A549 (cell line): ENCODE data around the gene MST1. TPM values are rescaled to one million over a fixed set of nuclear protein-coding genes. Genes with fewer than 3 reads are reported as not detected.

Source experiments
- ATAC-seq, 2 experiments: fragments of 200-7000 bp in 1 of 2; fragments of >200 bp in 1 of 2; cut with Nextera tagmentation in 1 of 2; cut with Tn5 transposase in 1 of 2; 3 replicates each; pipeline versions ENCODE4 v1.8.0 to v1.9.1; 2018 to 2020; ENCODE audit warnings: mild to moderate bottlenecking in 1 of 2, moderate library complexity in 1 of 2
- CTCF ChIA-PET: fragments of 300-600 bp; sonication (Branson Sonifier 250); formaldehyde crosslinking; extraction: SDS; loops from one replicate; lab custom pipeline; 2021; ENCODE audit warnings: antibody characterized with exemption, inconsistent platforms; lab: Yijun Ruan, JAX
- POLR2A ChIA-PET: fragments of 350-600 bp; formaldehyde crosslinking; extraction: SDS; loops from one replicate; lab custom pipeline; 2021; ENCODE audit warnings: antibody characterized with exemption, inconsistent platforms; lab: Yijun Ruan, JAX
- DNase-seq, 2 experiments: peaks; one replicate each; pipeline versions ENCODE4 v3.0.0 to v3.0.0-alpha.2; 2011 to 2016; ENCODE audit warnings: low read depth in 1 of 2, low spot score in 1 of 2
- FAIRE-seq: peaks from 2 replicates; lab custom pipeline; 2011; peaks lifted over from hg19 to GRCh38; lab: Jason Lieb, UNC
- H3K27ac ChIP-seq, 2 experiments: fragments of >200 bp; sonication (Bioruptor Twin); formaldehyde crosslinking; 3 replicates each; pipeline ENCODE4 v1.5.1; 2016 to 2017
- H3K4me1 ChIP-seq: fragments of >200 bp; sonication (Bioruptor Twin); formaldehyde crosslinking; 3 replicates; pipeline ENCODE4 v1.6.1; 2016
- H3K4me2 ChIP-seq: fragments of >200 bp; sonication (Bioruptor Twin); formaldehyde crosslinking; 3 replicates; pipeline ENCODE4 v1.6.1; 2016
- H3K4me3 ChIP-seq: fragments of >200 bp; sonication (Bioruptor Twin); formaldehyde crosslinking; 3 replicates; pipeline ENCODE4 v1.5.1; 2016
- H3K9me3 ChIP-seq: fragments of >200 bp; sonication (Bioruptor Twin); formaldehyde crosslinking; 3 replicates; pipeline ENCODE4 v1.6.1; 2016
- CBX8 ChIP-seq: fragments of 200-600 bp; sonication (generic); IDR thresholded peaks from 2 replicates; pipeline ENCODE4 v1.6.1; 2016
- CEBPB ChIP-seq, 2 experiments: fragments of >200 bp in 1 of 2; sonication (Bioruptor Twin) in 1 of 2; formaldehyde crosslinking in 1 of 2; IDR thresholded peaks; 2 replicates each; pipeline ENCODE4 v1.6.1; 2012 to 2016
- CHD2 ChIP-seq: fragments of 150-350 bp; IDR thresholded peaks from 2 replicates; pipeline ENCODE4 v1.6.1; 2014; ENCODE audit warnings: low read length; ENCODE audit not compliant: partially characterized antibody
- FOSL2 ChIP-seq, 2 experiments: fragments of 450-650 bp in 1 of 2; fragments of >200 bp in 1 of 2; sonication (Bioruptor Twin) in 1 of 2; formaldehyde crosslinking; IDR thresholded peaks; 2 replicates each; pipeline versions ENCODE4 v1.5.0 to v1.6.1; 2016 to 2020; ENCODE audit warnings: mild to moderate bottlenecking in 1 of 2, moderate library complexity in 1 of 2
- GATA3 ChIP-seq: IDR thresholded peaks from 2 replicates; pipeline ENCODE4 v1.6.1; 2012; ENCODE audit warnings: borderline replicate concordance
- HDAC2 ChIP-seq: fragments of 200-600 bp; sonication (generic); IDR thresholded peaks from 2 replicates; pipeline ENCODE4 v1.6.1; 2016
- HOXB13 ChIP-seq: fragments of 250-450 bp; sonication (Bioruptor Pico); IDR thresholded peaks from 2 replicates; pipeline ENCODE4 v1.5.0; 2020; ENCODE audit warnings: low read depth, mild to moderate bottlenecking, moderate library complexity
- NR3C1 ChIP-seq: fragments of >200 bp; sonication (Bioruptor Twin); formaldehyde crosslinking; IDR thresholded peaks from 3 replicates; pipeline ENCODE4 v1.6.1; 2017
- POLR2AphosphoS2 ChIP-seq: conservative IDR thresholded peaks from 2 replicates; pipeline ENCODE4 v1.6.1; 2012; ENCODE audit warnings: low read length, improper control_type of control experiment, inconsistent platforms
- RARB ChIP-seq: fragments of 250-450 bp; sonication (Bioruptor Pico); IDR thresholded peaks from 2 replicates; pipeline ENCODE4 v1.8.0; 2021; ENCODE audit warnings: mild to moderate bottlenecking, moderate library complexity
- RFX5 ChIP-seq: fragments of 450-650 bp; IDR thresholded peaks from 2 replicates; pipeline ENCODE4 v1.7.1; 2014; ENCODE audit warnings: antibody characterized with exemption, mild to moderate bottlenecking, moderate library complexity
- WGBS: methylation state at CpG from one replicate; pipeline ENCODE4 v1.1.6; 2017; ENCODE audit errors: missing lambda C conversion rate; 5-methylcytosine and 5-hydroxymethylcytosine counted together
- polyA plus RNA-seq, 4 experiments: library from polyadenylated mRNA; depleted of rRNA in 3 of 4; stranded (reverse); fragments of >200 nt; fragmentation: RNase III in 1 of 4; extraction: RNeasy Plus Mini Kit Qiagen cat#74134 plus additional on column Dnase treatment in 1 of 4; gene quantifications; 2 replicates in 3 of 4; 3 replicates in 1 of 4; pipeline ENCODE4 v1.2.3, GENCODE V29; 2011 to 2017
- TF ChIP-seq, protein P1 (sequence below): fragments of 250-450 bp; sonication (Bioruptor Pico); IDR thresholded peaks from 2 replicates; pipeline ENCODE4 v1.5.0; 2021; ENCODE audit warnings: mild to moderate bottlenecking, moderate library complexity, borderline replicate concordance
- TF ChIP-seq, protein P2 (sequence below): fragments of >200 bp; sonication (Bioruptor Twin); formaldehyde crosslinking; IDR thresholded peaks from 3 replicates; pipeline ENCODE4 v1.5.1; 2016
- TF ChIP-seq, protein P3 (sequence below): fragments of 150-350 bp; IDR thresholded peaks from 2 replicates; pipeline ENCODE4 v1.6.1; 2014; ENCODE audit warnings: low read depth, mild to moderate bottlenecking, low read length
- TF ChIP-seq, protein P4 (sequence below): fragments of 200-600 bp; sonication (generic); IDR thresholded peaks from 2 replicates; pipeline ENCODE4 v1.6.1; 2016; ENCODE audit warnings: antibody characterized with exemption, mild to moderate bottlenecking, moderate library complexity
- TF ChIP-seq, protein P5 (sequence below): fragments of 250-450 bp; sonication (Bioruptor Pico); IDR thresholded peaks from 2 replicates; pipeline ENCODE4 v1.5.0; 2020; ENCODE audit warnings: low read depth, mild to moderate bottlenecking, moderate library complexity

MST1 gene
- polyA plus RNA-seq, 2 of the 4 experiments (the other 2 are of a cell fraction): 3.6 to 4.9 TPM

DNA sequence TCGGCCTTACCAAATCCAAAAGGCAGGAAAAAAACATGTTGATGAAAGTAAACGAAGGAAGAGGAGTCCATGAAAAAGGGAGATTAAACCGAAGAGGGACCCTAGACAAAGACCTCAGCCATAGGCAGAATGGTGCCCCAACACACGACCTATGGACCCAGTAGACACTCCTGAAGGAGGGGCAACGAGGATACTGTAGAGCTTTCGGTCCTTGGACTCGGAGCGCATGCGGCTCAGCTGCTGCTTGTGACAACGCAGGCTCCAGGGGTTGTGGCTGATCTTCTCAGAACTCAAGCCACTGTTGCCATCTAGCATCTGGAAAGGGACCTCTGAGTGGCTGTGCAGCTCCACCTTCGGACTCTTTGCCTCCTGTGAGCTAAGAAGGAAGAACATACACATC is 43.3 kb upstream of the MST1 start:
- ChIA-PET CTCF (interaction anchor here (0.7 kb wide), 1 partner anchor 13 kb away, joined by 3 read pairs; no protein-coding TSS in a partner anchor), POLR2A (no interaction called here)
- no peak for FAIRE-seq
- Histone ChIP-seq H3K4me3 (no peak overlapping the region), H3K27ac (no peak overlapping the region), H3K9me3 (no peaks in the 10 kb centered on the region), H3K4me1 (no peaks in the 10 kb centered on the region), H3K4me2 (no peak overlapping the region)
- DNase-seq: no peak
- TF ChIP-seq RARB (CRISPR knock-in tag) (no peak), CBX8 (no peak), HDAC2 (no peak), FOSL2 (IDR thresholded peaks at IDR 0.05) (no peak), FOSL2 (CRISPR knock-in tag; IDR thresholded peaks at IDR 0.05) (no peak), GATA3 (no peak), RFX5 (no peak), NR3C1 (no peak), CHD2 (no peak), HOXB13 (no peak), POLR2AphosphoS2 (no peak), CEBPB (IDR thresholded peaks at IDR 0.05) (no peak)
- TF ChIP-seq, protein P1, sequence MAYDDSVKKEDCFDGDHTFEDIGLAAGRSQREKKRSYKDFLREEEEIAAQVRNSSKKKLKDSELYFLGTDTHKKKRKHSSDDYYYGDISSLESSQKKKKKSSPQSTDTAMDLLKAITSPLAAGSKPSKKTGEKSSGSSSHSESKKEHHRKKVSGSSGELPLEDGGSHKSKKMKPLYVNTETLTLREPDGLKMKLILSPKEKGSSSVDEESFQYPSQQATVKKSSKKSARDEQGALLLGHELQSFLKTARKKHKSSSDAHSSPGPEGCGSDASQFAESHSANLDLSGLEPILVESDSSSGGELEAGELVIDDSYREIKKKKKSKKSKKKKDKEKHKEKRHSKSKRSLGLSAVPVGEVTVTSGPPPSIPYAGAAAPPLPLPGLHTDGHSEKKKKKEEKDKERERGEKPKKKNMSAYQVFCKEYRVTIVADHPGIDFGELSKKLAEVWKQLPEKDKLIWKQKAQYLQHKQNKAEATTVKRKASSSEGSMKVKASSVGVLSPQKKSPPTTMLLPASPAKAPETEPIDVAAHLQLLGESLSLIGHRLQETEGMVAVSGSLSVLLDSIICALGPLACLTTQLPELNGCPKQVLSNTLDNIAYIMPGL (CRISPR knock-in tag): no peak
- TF ChIP-seq, protein P2, sequence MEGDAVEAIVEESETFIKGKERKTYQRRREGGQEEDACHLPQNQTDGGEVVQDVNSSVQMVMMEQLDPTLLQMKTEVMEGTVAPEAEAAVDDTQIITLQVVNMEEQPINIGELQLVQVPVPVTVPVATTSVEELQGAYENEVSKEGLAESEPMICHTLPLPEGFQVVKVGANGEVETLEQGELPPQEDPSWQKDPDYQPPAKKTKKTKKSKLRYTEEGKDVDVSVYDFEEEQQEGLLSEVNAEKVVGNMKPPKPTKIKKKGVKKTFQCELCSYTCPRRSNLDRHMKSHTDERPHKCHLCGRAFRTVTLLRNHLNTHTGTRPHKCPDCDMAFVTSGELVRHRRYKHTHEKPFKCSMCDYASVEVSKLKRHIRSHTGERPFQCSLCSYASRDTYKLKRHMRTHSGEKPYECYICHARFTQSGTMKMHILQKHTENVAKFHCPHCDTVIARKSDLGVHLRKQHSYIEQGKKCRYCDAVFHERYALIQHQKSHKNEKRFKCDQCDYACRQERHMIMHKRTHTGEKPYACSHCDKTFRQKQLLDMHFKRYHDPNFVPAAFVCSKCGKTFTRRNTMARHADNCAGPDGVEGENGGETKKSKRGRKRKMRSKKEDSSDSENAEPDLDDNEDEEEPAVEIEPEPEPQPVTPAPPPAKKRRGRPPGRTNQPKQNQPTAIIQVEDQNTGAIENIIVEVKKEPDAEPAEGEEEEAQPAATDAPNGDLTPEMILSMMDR: no peak
- TF ChIP-seq, protein P3, sequence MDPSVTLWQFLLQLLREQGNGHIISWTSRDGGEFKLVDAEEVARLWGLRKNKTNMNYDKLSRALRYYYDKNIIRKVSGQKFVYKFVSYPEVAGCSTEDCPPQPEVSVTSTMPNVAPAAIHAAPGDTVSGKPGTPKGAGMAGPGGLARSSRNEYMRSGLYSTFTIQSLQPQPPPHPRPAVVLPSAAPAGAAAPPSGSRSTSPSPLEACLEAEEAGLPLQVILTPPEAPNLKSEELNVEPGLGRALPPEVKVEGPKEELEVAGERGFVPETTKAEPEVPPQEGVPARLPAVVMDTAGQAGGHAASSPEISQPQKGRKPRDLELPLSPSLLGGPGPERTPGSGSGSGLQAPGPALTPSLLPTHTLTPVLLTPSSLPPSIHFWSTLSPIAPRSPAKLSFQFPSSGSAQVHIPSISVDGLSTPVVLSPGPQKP: no peak
- TF ChIP-seq, protein P4, sequence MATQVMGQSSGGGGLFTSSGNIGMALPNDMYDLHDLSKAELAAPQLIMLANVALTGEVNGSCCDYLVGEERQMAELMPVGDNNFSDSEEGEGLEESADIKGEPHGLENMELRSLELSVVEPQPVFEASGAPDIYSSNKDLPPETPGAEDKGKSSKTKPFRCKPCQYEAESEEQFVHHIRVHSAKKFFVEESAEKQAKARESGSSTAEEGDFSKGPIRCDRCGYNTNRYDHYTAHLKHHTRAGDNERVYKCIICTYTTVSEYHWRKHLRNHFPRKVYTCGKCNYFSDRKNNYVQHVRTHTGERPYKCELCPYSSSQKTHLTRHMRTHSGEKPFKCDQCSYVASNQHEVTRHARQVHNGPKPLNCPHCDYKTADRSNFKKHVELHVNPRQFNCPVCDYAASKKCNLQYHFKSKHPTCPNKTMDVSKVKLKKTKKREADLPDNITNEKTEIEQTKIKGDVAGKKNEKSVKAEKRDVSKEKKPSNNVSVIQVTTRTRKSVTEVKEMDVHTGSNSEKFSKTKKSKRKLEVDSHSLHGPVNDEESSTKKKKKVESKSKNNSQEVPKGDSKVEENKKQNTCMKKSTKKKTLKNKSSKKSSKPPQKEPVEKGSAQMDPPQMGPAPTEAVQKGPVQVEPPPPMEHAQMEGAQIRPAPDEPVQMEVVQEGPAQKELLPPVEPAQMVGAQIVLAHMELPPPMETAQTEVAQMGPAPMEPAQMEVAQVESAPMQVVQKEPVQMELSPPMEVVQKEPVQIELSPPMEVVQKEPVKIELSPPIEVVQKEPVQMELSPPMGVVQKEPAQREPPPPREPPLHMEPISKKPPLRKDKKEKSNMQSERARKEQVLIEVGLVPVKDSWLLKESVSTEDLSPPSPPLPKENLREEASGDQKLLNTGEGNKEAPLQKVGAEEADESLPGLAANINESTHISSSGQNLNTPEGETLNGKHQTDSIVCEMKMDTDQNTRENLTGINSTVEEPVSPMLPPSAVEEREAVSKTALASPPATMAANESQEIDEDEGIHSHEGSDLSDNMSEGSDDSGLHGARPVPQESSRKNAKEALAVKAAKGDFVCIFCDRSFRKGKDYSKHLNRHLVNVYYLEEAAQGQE: no peak
- TF ChIP-seq, protein P5, sequence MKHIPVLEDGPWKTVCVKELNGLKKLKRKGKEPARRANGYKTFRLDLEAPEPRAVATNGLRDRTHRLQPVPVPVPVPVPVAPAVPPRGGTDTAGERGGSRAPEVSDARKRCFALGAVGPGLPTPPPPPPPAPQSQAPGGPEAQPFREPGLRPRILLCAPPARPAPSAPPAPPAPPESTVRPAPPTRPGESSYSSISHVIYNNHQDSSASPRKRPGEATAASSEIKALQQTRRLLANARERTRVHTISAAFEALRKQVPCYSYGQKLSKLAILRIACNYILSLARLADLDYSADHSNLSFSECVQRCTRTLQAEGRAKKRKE (CRISPR knock-in tag): no peak
- 89% methylated on average over 11 of the region's 11 CpGs for WGBS
- no peak for ATAC-seq
